IPS-15b (cell line): Measurements from ENCODE around the gene PUS7L.
"Not testable (repeated sequence)": the region's sequence is repeated elsewhere in the genome, so short reads cannot be mapped to it uniquely, and the experiment has no call there.

Source experiments
- H3K27me3 ChIP-seq: one replicate; pipeline ENCODE4 v1.6.1; 2013; ENCODE audit warnings: low read length; ENCODE audit not compliant: control insufficient read depth, insufficient read depth
- H3K36me3 ChIP-seq: one replicate; pipeline ENCODE4 v1.6.1; 2013; ENCODE audit warnings: low read length; ENCODE audit not compliant: control insufficient read depth, insufficient read depth
- H3K4me1 ChIP-seq: one replicate; pipeline ENCODE4 v1.6.1; 2013; ENCODE audit warnings: mild to moderate bottlenecking, low read length; ENCODE audit not compliant: control insufficient read depth, insufficient read depth
- H3K4me3 ChIP-seq: one replicate; pipeline ENCODE4 v1.5.1; 2013; ENCODE audit warnings: low read depth, low read length
- H3K9ac ChIP-seq: one replicate; pipeline ENCODE4 v1.6.1; 2013; ENCODE audit warnings: low read depth, mild to moderate bottlenecking, low read length
- H3K9me3 ChIP-seq: one replicate; pipeline ENCODE4 v1.6.1; 2013; ENCODE audit warnings: mild to moderate bottlenecking, low read length; ENCODE audit not compliant: control insufficient read depth, insufficient read depth

The PUS7L gene

DNA sequence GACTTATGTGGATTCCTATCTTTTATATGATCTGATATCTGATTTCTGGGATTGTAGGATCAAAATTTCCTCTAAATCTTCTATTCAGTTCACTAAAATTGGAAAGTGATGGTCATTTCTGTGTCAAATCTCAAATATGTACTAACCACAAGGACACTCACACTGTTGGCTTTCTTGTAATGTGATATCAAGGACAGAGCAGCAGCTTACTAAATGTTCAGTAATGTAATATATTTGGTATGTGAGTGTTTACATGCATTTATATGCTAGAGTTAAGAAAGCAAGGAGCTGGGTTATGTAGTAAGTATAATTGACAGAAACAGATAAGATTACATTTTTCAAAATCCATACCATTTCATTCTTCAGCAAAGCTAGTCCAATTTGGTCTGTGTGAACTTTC is 16.5 kb downstream of the PUS7L start:
- H3K36me3 ChIP-seq: no peaks in the 10 kb centered on the region
- no peaks in the 10 kb centered on the region for H3K9me3 ChIP-seq
- H3K4me3 ChIP-seq: no peak overlapping the region
- no peaks in the 10 kb centered on the region for H3K4me1 ChIP-seq
- no peak overlapping the region for H3K9ac ChIP-seq
- H3K27me3 ChIP-seq: no peaks in the 10 kb centered on the region

DNA sequence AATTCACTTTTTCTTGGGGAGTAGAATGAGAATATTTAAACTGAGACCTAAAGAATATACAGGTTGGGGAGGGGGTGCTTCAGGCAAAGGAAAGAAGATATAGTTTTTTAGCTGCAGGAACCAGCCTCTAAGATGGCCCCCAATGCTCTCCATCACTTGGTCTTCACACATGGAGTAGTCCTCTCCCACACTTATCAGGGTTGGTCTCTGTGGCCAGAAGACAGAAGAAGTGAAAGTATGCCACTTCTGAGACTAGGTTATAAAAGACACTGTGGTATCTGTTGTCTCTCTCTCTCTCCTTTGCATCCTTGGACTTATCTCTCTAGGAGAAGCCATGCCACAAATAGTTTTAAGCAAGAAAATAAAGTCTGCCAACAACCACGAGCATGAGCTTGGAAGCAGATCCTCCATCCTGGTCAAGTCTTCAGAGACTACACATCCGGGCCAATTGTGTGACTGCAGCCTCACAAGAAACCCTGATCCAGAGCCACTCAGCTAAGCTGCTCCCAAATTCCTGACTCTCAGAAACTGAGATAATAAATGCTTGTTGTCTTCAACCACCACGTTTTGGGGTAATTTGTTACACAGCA is 18.0 kb downstream of the PUS7L start:
- Histone ChIP-seq H3K4me3 (no peak overlapping the region), H3K36me3 (no peaks in the 10 kb centered on the region), H3K4me1 (no peaks in the 10 kb centered on the region), H3K27me3 (no peaks in the 10 kb centered on the region), H3K9me3 (no peaks in the 10 kb centered on the region), H3K9ac (no peak overlapping the region)

DNA sequence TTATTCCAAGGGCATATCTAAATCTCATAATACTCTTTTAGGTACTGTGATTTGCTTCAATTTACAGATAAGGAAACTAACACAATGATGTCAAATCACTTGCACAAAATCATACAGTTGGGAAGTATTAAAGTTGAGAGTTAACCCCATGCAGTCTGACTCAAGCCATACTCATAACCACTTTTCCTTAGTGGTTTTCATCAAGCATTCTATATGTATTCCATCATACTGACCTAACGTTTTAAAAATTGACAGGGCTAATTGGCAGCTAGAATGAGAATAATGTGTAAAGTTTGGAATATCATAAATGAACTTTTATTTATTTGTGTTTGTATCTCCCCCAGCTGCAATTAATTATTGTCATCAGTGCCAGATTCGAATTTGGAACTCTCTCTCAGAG is 20.9 kb downstream of the PUS7L start:
- H3K9me3 ChIP-seq: no peaks in the 10 kb centered on the region
- no peaks in the 10 kb centered on the region for H3K4me1 ChIP-seq
- no peaks in the 10 kb centered on the region for H3K36me3 ChIP-seq
- no peaks in the 10 kb centered on the region for H3K27me3 ChIP-seq
- no peak overlapping the region for H3K4me3 ChIP-seq
- H3K9ac ChIP-seq: no peak overlapping the region

DNA sequence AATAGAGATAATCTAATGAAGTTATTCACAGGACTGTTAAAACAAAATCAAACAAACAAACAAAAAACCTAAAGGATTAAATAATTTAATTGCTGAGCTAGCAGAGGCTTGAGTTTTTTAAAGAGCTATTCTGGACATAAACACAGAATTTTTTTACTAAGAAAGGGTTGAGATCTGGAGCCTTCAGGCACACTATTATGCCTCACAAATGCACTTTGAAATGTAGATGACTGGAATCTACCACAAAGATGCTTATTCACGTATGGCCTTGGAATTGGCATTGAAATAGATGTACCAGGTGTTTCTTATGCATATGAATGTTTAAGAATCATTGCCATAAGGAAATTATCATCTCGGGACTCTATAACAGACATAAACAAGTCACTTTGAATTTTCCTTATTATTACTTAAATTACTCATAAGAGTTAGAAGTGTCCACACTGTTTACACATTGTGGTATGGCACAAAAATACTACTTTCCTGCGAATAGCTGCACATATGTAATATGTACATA is 21.6 kb downstream of the PUS7L start:
- no peaks in the 10 kb centered on the region for H3K9me3 ChIP-seq
- no peak overlapping the region for H3K4me3 ChIP-seq
- no peaks in the 10 kb centered on the region for H3K4me1 ChIP-seq
- H3K9ac ChIP-seq: no peak overlapping the region
- H3K27me3 ChIP-seq: no peaks in the 10 kb centered on the region
- H3K36me3 ChIP-seq: no peaks in the 10 kb centered on the region

DNA sequence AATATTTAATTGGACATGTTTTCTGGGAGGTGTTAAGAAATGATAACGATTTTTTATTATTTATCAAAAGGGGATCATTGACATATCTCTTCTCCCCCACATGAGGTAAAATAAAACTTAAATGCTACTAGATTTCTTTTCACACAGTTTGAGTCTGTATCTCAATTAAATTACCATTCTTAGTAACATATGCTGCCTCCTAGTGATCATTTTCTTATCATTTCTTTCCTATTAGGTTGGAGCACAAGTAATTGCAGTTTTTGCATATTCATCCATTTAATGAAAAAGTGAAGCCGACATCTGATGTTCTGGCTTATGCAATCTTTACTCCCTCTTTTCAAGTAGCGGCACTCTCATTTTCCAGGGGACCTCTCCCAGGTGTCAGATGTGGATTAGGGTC is 24.9 kb downstream of the PUS7L start:
- Histone ChIP-seq H3K9me3 (no peaks in the 10 kb centered on the region), H3K27me3 (no peaks in the 10 kb centered on the region), H3K4me3 (no peak overlapping the region), H3K9ac (no peak overlapping the region), H3K36me3 (no peaks in the 10 kb centered on the region), H3K4me1 (no peaks in the 10 kb centered on the region)

DNA sequence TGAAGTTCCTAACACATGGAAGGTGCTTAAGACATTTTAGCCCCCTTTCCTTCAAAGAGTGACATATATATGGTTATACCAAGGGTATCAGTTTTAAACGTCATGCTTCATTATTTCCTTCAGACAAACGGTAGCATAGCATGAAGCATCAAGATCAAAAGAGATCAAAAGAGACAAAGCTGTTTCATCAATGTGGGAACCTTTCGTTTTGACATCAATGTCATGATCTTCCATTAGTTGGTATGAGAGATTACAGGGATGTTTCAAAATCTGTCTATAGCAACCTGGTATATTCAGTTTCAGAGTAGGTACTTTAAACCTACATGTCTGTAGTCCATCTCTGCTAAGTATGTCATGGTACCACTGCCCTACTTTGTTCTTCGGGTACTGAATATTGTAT is 28.3 kb downstream of the PUS7L start:
- no peaks in the 10 kb centered on the region for H3K27me3 ChIP-seq
- H3K4me1 ChIP-seq: no peaks in the 10 kb centered on the region
- H3K4me3 ChIP-seq: no peak overlapping the region
- no peaks in the 10 kb centered on the region for H3K36me3 ChIP-seq
- H3K9me3 ChIP-seq: no peaks in the 10 kb centered on the region
- H3K9ac ChIP-seq: no peak overlapping the region

- no peaks in the 10 kb centered on the region for H3K36me3 ChIP-seq
- no peak overlapping the region for H3K4me3 ChIP-seq
Observed at GRCh38 chr12:43728698-43729097, 29.9 kb downstream of the PUS7L start.

DNA sequence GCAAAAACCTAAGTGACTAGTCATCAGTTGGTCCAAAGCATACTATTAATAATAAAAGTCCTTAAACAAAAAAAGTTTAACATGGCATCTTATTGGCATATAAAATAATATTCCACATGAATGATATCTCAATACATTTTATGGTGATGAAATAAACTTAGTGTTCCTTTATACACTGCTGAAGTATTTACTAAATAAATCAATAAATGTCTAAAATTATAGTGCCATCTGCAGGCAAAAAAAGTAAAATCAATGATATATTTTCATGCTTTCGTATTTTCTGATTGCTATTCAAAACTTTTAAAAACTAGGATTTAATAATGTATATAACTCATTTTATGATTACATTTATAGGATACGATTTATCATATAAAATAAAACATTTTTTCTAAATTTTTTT is 30.5 kb downstream of the PUS7L start:
- no peaks in the 10 kb centered on the region for H3K27me3 ChIP-seq
- H3K9me3 ChIP-seq: no peaks in the 10 kb centered on the region
- H3K9ac ChIP-seq: no peak overlapping the region
- H3K4me3 ChIP-seq: no peak overlapping the region
- H3K36me3 ChIP-seq: no peaks in the 10 kb centered on the region
- H3K4me1 ChIP-seq: peaks cover 5% of the 10 kb centered on the region

More at GRCh38 chr12:43728698-43729097, 29.9 kb downstream of the PUS7L start:
- no peaks in the 10 kb centered on the region for H3K9me3 ChIP-seq
- no peak overlapping the region for H3K9ac ChIP-seq
- no peaks in the 10 kb centered on the region for H3K4me1 ChIP-seq
- no peaks in the 10 kb centered on the region for H3K27me3 ChIP-seq

DNA sequence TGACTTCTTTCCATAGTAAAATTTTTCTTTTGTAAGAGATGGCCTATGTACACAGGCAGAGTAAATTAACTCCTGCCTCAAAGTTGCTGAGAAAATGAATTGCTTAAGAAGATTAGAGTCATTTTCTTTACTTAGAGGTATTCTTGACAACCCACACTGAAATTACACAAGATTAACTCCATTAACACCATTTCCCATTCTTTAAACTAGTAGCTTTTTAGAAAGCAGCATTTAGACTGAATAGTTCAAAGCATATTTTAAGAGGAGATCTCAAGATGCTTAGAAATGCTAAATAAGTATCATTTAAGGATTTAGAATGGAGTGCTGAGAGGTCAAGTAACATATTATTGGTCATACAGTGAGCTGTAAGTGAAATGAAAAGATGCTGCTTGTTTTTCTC is 35.5 kb downstream of the PUS7L start:
- no peaks in the 10 kb centered on the region for H3K9me3 ChIP-seq

GRCh38 chr12:43722621-43723020 is 36.0 kb downstream of the PUS7L start:
- no peaks in the 10 kb centered on the region for H3K27me3 ChIP-seq
- H3K36me3 ChIP-seq: no peaks in the 10 kb centered on the region
- peaks cover 12% of the 10 kb centered on the region for H3K4me1 ChIP-seq
- H3K4me3 ChIP-seq: no peak overlapping the region
- no peaks in the 10 kb centered on the region for H3K9me3 ChIP-seq
- no peak overlapping the region for H3K9ac ChIP-seq

More for the DNA sequence above, 35.5 kb downstream of the PUS7L start:
- Histone ChIP-seq H3K4me1 (peaks cover 12% of the 10 kb centered on the region), H3K4me3 (no peak overlapping the region), H3K27me3 (no peaks in the 10 kb centered on the region), H3K36me3 (no peaks in the 10 kb centered on the region), H3K9ac (no peak overlapping the region)

GRCh38 chr12:43711348-43711747 is 47.2 kb downstream of the PUS7L start:
- H3K36me3 ChIP-seq: no peaks in the 10 kb centered on the region

GRCh38 chr12:43703772-43704171 is 54.8 kb downstream of the PUS7L start:
- not testable (repeated sequence) for H3K4me3 ChIP-seq, H3K9ac ChIP-seq, H3K36me3 ChIP-seq, H3K27me3 ChIP-seq, H3K9me3 ChIP-seq, H3K4me1 ChIP-seq

More at GRCh38 chr12:43711348-43711747, 47.2 kb downstream of the PUS7L start:
- Histone ChIP-seq H3K4me1 (no peaks in the 10 kb centered on the region), H3K4me3 (no peak overlapping the region), H3K27me3 (no peaks in the 10 kb centered on the region), H3K9me3 (no peaks in the 10 kb centered on the region), H3K9ac (no peak overlapping the region)
